GM12892 (cell line): ENCODE measurements around the gene ARSK.

Experiments
- POLR2A ChIP-seq: IDR thresholded peaks from 2 replicates; pipeline ENCODE4 v1.6.1; 2011; ENCODE audit warnings: low read depth, low read length, control low read depth
- POLR2AphosphoS5 ChIP-seq: IDR thresholded peaks from 2 replicates; pipeline ENCODE4 v1.6.1; 2011; ENCODE audit warnings: low read depth, low read length, control low read depth
- TAF1 ChIP-seq: IDR thresholded peaks from 2 replicates; pipeline ENCODE4 v1.6.1; 2011; ENCODE audit warnings: low read depth, mild to moderate bottlenecking, control low read depth, low read length, borderline replicate concordance

GRCh38 chr5:95619096-95619495 is 64.2 kb downstream of the ARSK start:
- TF ChIP-seq TAF1 (no peak), POLR2A (no peak), POLR2AphosphoS5 (no peak)
